ENCODE measurements around the gene ZDHHC17.

The ZDHHC17 gene

GRCh38 chr12:76860256-76860655, 96.3 kb downstream of the ZDHHC17 start:
- in situ Hi-C loops (cut with MboI; ENCODE audit: low pct_unique_long_range_greater_than_20kb, low sequenced_read_pairs, unreplicated experiment), result no loop called here
- TF ChIP-seq, protein P1, sequence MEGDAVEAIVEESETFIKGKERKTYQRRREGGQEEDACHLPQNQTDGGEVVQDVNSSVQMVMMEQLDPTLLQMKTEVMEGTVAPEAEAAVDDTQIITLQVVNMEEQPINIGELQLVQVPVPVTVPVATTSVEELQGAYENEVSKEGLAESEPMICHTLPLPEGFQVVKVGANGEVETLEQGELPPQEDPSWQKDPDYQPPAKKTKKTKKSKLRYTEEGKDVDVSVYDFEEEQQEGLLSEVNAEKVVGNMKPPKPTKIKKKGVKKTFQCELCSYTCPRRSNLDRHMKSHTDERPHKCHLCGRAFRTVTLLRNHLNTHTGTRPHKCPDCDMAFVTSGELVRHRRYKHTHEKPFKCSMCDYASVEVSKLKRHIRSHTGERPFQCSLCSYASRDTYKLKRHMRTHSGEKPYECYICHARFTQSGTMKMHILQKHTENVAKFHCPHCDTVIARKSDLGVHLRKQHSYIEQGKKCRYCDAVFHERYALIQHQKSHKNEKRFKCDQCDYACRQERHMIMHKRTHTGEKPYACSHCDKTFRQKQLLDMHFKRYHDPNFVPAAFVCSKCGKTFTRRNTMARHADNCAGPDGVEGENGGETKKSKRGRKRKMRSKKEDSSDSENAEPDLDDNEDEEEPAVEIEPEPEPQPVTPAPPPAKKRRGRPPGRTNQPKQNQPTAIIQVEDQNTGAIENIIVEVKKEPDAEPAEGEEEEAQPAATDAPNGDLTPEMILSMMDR (IDR thresholded peaks at IDR 0.05; ENCODE audit: extremely low read depth, insufficient read depth, missing control alignments), result no peak
- DNase-seq (ENCODE audit: low spot score), result no peak

DNA sequence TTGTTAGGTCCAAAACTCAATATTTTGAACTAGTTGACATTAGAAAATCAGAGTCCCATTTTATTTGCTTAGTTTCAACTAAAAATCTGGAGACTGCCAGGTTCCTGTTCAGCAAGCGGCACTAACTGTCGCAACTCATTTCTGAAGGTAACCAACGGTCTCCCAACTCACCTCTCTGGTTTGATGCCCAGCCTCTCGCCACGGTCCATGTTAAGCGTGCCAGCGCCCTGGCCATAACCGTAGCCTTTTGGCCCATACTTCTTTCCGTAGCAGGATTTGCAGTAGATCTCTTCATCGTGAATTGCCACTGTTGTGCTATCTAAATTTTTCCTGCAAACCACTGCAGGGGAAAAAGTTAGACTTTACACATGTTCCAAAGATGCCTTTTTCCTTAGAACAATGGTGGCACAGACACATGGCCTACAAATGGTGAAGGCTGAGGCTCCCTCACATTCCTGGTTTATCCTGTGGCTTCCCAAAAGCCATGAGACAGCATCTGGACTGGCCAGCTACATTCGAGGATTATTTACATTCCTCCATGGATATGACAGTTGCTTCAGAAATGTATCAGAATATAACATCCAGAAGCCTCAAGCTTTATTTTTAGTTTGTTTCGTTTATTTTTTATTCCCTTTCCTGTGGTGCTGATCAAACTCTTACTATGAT, 99.2 kb downstream of the ZDHHC17 start:
- no peak for DNase-seq (ENCODE audit: low spot score)
- TF ChIP-seq, protein P1 (IDR thresholded peaks at IDR 0.05; ENCODE audit: extremely low read depth, insufficient read depth, missing control alignments), result no peak
- in situ Hi-C loops (cut with MboI; ENCODE audit: low pct_unique_long_range_greater_than_20kb, low sequenced_read_pairs, unreplicated experiment), result no loop called here

- no peak for DNase-seq (ENCODE audit: low spot score)
- TF ChIP-seq, protein P1 (IDR thresholded peaks at IDR 0.05; ENCODE audit: extremely low read depth, insufficient read depth, missing control alignments), result no peak
- in situ Hi-C loops (cut with MboI; ENCODE audit: low pct_unique_long_range_greater_than_20kb, low sequenced_read_pairs, unreplicated experiment), result no loop called here
Measured at GRCh38 chr12:76863837-76864236, 99.9 kb downstream of the ZDHHC17 start.

GRCh38 chr12:76864791-76865400, 101.0 kb downstream of the ZDHHC17 start:
- TF ChIP-seq, protein P1 (IDR thresholded peaks at IDR 0.05; ENCODE audit: extremely low read depth, insufficient read depth, missing control alignments), result no peak
- in situ Hi-C loops (cut with MboI; ENCODE audit: low pct_unique_long_range_greater_than_20kb, low sequenced_read_pairs, unreplicated experiment), result no loop called here

DNA sequence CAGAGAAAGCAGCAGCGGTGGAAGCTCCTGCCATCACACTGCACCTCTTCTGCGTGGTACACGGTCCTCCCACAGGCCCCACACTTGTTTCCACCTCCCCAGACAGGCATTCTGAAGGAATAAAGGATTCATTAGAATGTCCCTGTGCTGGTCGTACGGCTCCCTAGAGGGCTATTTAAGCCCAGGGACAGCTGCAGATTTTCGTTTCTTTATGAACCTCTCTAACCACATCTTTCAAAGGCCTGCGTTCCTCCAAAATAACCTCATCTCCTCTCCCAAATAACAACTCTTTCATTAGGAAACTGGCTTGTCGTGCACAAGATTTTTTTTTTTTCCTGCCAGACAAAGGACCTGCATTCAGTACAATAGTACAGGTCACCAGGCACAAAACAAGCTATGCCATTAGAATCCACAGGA, 102.2 kb downstream of the ZDHHC17 start:
- no peak for DNase-seq (ENCODE audit: low spot score)
- in situ Hi-C loops (cut with MboI; ENCODE audit: low pct_unique_long_range_greater_than_20kb, low sequenced_read_pairs, unreplicated experiment), result no loop called here
- TF ChIP-seq, protein P1 (IDR thresholded peaks at IDR 0.05; ENCODE audit: extremely low read depth, insufficient read depth, missing control alignments), result no peak

More at GRCh38 chr12:76864791-76865400, 101.0 kb downstream of the ZDHHC17 start:
- no peak for DNase-seq (ENCODE audit: low spot score)

DNA sequence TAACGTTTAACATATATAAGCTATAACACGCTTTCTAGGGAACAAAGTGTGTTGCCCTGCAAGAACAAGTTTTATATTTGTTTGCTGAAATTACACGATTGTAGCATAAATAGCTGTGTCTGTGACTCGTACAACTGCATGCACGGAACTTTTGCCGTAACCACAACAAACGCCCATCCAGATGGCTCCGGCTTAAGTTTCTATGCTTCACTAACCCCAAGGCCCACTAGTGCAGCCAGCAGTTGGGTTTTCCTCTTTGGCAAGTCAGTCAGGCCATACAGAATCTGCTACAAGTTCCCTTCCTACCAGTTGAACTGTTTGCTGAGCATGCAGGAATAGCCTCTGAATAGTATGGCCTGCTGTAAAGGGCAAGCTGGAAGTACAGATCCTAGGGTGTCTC, 102.8 kb downstream of the ZDHHC17 start:
- no peak for DNase-seq (ENCODE audit: low spot score)

More for the DNA sequence above, 102.8 kb downstream of the ZDHHC17 start:
- in situ Hi-C loops (cut with MboI; ENCODE audit: low pct_unique_long_range_greater_than_20kb, low sequenced_read_pairs, unreplicated experiment), result no loop called here
- TF ChIP-seq, protein P1 (IDR thresholded peaks at IDR 0.05; ENCODE audit: extremely low read depth, insufficient read depth, missing control alignments), result no peak

Measured in GM13977 (cell line).